Panc1 (cell line): ENCODE results near the gene PHYHIPL.

Experiments used
- CTCF ChIP-seq: fragments of 450-650 bp; IDR thresholded peaks from 2 replicates; pipeline ENCODE4 v1.5.1; 2017; ENCODE audit warnings: mild to moderate bottlenecking
- POLR2AphosphoS5 ChIP-seq: IDR thresholded peaks from 2 replicates; pipeline ENCODE4 v1.6.1; 2012; ENCODE audit warnings: mild to moderate bottlenecking, low read depth, low read length, moderate library complexity
- REST ChIP-seq, 2 experiments: IDR thresholded peaks; 2 replicates each; pipeline ENCODE4 v1.6.1; 2011 to 2012; ENCODE audit warnings: low read depth in 2 of 2, control low read depth in 1 of 2, low read length in 1 of 2, mild to moderate bottlenecking in 1 of 2, moderate library complexity in 1 of 2; ENCODE audit not compliant: insufficient read depth in 1 of 2
- SIN3A ChIP-seq: IDR thresholded peaks from 2 replicates; pipeline ENCODE4 v1.6.1; 2012; ENCODE audit warnings: low read depth, mild to moderate bottlenecking, low read length, moderate library complexity, borderline replicate concordance; ENCODE audit not compliant: insufficient read depth
- TCF7L2 ChIP-seq: IDR thresholded peaks from 2 replicates; pipeline ENCODE4 v1.6.1; 2011; ENCODE audit warnings: mild to moderate bottlenecking, low read depth, low read length, inconsistent platforms

- TF ChIP-seq CTCF (peak; percentile 65; the same call in 1 of the 2 replicates), REST (IDR thresholded peaks at IDR 0.05; ENCODE audit: insufficient read depth in 1 of 2, low read depth in 2 of 2, low read length in 1 of 2) (no peak), POLR2AphosphoS5 (no peak), SIN3A (no peak), TCF7L2 (no peak)
Measured at GRCh38 chr10:59240582-59241183, 64.2 kb downstream of the PHYHIPL start.
